Activated T-helper 1 cell treated with Interleukin-2 at 50 U/mL for 16 hours (primary cell): ENCODE data around the gene KRTAP10-5.
"Not testable (repeated sequence)": the region's sequence is repeated elsewhere in the genome, so short reads cannot be mapped to it uniquely, and the experiment has no call there.

Source experiments
- DNase-seq: peaks from one replicate; pipeline ENCODE4 v3.0.0-alpha.2; 2020; ENCODE audit warnings: low read depth

KRTAP10-5 gene

GRCh38 chr21:44610157-44610843, 29.9 kb upstream of the KRTAP10-5 start:
- DNase-seq = not testable (repeated sequence)

GRCh38 chr21:44609193-44609592, 28.8 kb upstream of the KRTAP10-5 start:
- DNase-seq = no peak

GRCh38 chr21:44606495-44606894, 26.1 kb upstream of the KRTAP10-5 start:
- DNase-seq = no peak

- no peak for DNase-seq
Measured at GRCh38 chr21:44603911-44604310, 23.5 kb upstream of the KRTAP10-5 start.

- no peak for DNase-seq
Measured at GRCh38 chr21:44603109-44603875, 22.9 kb upstream of the KRTAP10-5 start.

- no peak for DNase-seq
Measured at GRCh38 chr21:44602463-44602850, 22.1 kb upstream of the KRTAP10-5 start.

GRCh38 chr21:44601596-44602462, 21.4 kb upstream of the KRTAP10-5 start:
- no peak for DNase-seq

GRCh38 chr21:44601091-44601490, 20.7 kb upstream of the KRTAP10-5 start:
- not testable (repeated sequence) for DNase-seq

GRCh38 chr21:44600118-44600978, 19.9 kb upstream of the KRTAP10-5 start, which contains the start of gene KRTAP10-7:
Gene KRTAP10-7, plus strand, starts transcription at chr21:44600597. Its CDS starts 25 bp downstream, at chr21:44600622.
- DNase-seq = not testable (repeated sequence)

- no peak for DNase-seq
Measured at GRCh38 chr21:44599264-44600029, 19.0 kb upstream of the KRTAP10-5 start.

GRCh38 chr21:44598061-44598460, 17.7 kb upstream of the KRTAP10-5 start:
- no peak for DNase-seq

GRCh38 chr21:44596068-44596725, 15.8 kb upstream of the KRTAP10-5 start:
- no peak for DNase-seq

GRCh38 chr21:44595524-44595923, 15.1 kb upstream of the KRTAP10-5 start:
- no peak for DNase-seq

GRCh38 chr21:44594406-44594916, 14.1 kb upstream of the KRTAP10-5 start:
- no peak for DNase-seq

GRCh38 chr21:44593598-44594405, 13.4 kb upstream of the KRTAP10-5 start:
- DNase-seq = no peak

- DNase-seq = no peak
Measured at GRCh38 chr21:44592446-44593311, 12.3 kb upstream of the KRTAP10-5 start, which contains the start of gene KRTAP10-6. Gene KRTAP10-6, minus strand, starts transcription at chr21:44592505. Its CDS starts 21 bp downstream, at chr21:44592484.

- DNase-seq = not testable (repeated sequence)
Measured at GRCh38 chr21:44591801-44592130, 11.4 kb upstream of the KRTAP10-5 start.
